Gastrocnemius medialis (tissue), 4 donors: ENCODE data around the gene GGACT. TPM values are rescaled to one million over a fixed set of nuclear protein-coding genes. Genes with fewer than 3 reads are reported as not detected.

Source experiments
- ATAC-seq, 2 donors: fragments of 150-250 bp; one replicate each; pipeline ENCODE4 v1.9.1; 2016
- DNase-seq, 2 donors: peaks; one replicate each; pipeline ENCODE4 v3.0.0-alpha.2; 2019
- H3K27ac ChIP-seq, 4 donors: fragments of 200-600 bp; sonication (generic); 1 replicate in 1 of 4; 2 replicates in 3 of 4; pipeline ENCODE4 v1.5.1; 2016 to 2018; ENCODE audit warnings: mild to moderate bottlenecking in 2 of 4, moderate library complexity in 1 of 4
- H3K27me3 ChIP-seq, 3 donors: fragments of 200-600 bp; sonication (generic) in 2 of 3; 1 replicate in 1 of 3; 2 replicates in 2 of 3; pipeline versions ENCODE4 v1.5.1 to v1.6.0; 2016 to 2019; ENCODE audit warnings: mild to moderate bottlenecking in 1 of 3, moderate library complexity in 1 of 3
- H3K36me3 ChIP-seq, 2 donors: fragments of 200-600 bp; sonication (generic) in 1 of 2; one replicate each; pipeline ENCODE4 v1.5.1; 2017 to 2018
- H3K4me1 ChIP-seq, 2 donors: fragments of 200-600 bp; sonication (generic) in 1 of 2; one replicate each; pipeline ENCODE4 v1.5.1; 2016 to 2017; ENCODE audit warnings: mild to moderate bottlenecking in 2 of 2
- H3K4me3 ChIP-seq, 4 donors: fragments of 200-600 bp; sonication (generic) in 3 of 4; 1 replicate in 1 of 4; 2 replicates in 3 of 4; pipeline ENCODE4 v1.5.1; 2016 to 2019; ENCODE audit warnings: mild to moderate bottlenecking in 2 of 4
- H3K9me3 ChIP-seq, 3 donors: fragments of 200-600 bp; sonication (generic) in 2 of 3; 1 replicate in 1 of 3; 2 replicates in 2 of 3; pipeline ENCODE4 v1.5.1; 2016 to 2019
- POLR2A ChIP-seq, 2 donors: fragments of 450-650 bp; IDR thresholded peaks; one replicate each; pipeline ENCODE4 v1.6.1; 2017; ENCODE audit warnings: antibody characterized with exemption in 2 of 2, mild to moderate bottlenecking in 2 of 2, moderate library complexity in 2 of 2
- in situ Hi-C, 4 donors: fragments of 200-750 bp; cut with MboI; loops; one replicate each; pipeline versions ENCODE4 v1.15.0 to v1.8.0; 2017; ENCODE audit warnings: low sequenced_read_pairs in 4 of 4
- intact Hi-C: fragments of 100-400 bp; cut with DNase I; formaldehyde crosslinking; loops from one replicate; pipeline ENCODE4 v1.15.1; 2023; ENCODE audit warnings: low total_unique reads
- total RNA-seq, 4 donors: library from RNA; depleted of rRNA; stranded (reverse); fragments of >200 nt; gene quantifications; one replicate each; pipeline versions ENCODE4 v1.1.0 to v1.2.3, GENCODE V29; 2016
- TF ChIP-seq, protein P1 (sequence below), 5 experiments: fragments of 450-650 bp in 3 of 5; fragments of 200-600 bp in 2 of 5; sonication (generic) in 2 of 5; IDR thresholded peaks in 4 of 5; conservative IDR thresholded peaks in 1 of 5; 1 replicate in 4 of 5; 2 replicates in 1 of 5; pipeline ENCODE4 v1.5.1; 2016 to 2019; ENCODE audit warnings: antibody characterized with exemption in 5 of 5, mild to moderate bottlenecking in 3 of 5, moderate library complexity in 3 of 5

The GGACT gene
- total RNA-seq, 4 donors from 2014 or later: 0.56 to 1.5 (median 0.83) TPM

DNA sequence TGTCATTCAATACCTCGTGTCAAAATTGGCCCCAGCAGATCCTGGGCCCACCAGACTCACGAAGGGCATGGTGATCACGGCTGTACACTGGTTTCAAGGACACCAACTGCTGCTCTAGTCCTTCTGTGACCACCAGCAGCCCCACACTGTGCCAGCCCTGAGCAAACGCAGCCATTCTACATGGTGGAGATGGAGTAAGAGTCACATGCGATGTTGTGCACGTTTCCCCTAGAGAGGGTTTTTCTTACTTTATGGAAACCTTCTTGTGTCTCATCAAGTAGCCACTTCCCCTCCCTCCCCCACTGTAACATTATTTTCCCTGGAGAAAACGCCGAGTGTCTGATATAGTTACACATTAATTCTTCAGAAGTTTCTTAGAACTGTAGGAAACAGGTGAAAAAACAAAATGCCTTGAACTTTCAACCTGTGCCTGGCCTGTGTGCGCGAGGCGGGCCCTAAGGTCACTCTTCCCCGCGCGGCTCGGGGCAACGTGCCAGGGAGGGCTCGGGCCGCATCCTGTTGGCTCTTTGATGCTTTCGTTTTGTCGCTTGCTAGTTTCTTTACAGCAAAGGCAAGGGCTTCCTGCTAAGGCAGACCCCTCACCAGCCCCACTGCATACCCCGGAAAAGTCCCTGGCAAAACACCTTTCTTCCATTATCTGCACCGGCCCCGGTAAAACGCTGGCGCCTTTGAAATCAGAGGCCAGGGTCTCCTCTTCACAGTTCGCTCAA, 44.6 kb downstream of the GGACT start:
- in situ Hi-C loops: no loop called here
- TF ChIP-seq, protein P1, sequence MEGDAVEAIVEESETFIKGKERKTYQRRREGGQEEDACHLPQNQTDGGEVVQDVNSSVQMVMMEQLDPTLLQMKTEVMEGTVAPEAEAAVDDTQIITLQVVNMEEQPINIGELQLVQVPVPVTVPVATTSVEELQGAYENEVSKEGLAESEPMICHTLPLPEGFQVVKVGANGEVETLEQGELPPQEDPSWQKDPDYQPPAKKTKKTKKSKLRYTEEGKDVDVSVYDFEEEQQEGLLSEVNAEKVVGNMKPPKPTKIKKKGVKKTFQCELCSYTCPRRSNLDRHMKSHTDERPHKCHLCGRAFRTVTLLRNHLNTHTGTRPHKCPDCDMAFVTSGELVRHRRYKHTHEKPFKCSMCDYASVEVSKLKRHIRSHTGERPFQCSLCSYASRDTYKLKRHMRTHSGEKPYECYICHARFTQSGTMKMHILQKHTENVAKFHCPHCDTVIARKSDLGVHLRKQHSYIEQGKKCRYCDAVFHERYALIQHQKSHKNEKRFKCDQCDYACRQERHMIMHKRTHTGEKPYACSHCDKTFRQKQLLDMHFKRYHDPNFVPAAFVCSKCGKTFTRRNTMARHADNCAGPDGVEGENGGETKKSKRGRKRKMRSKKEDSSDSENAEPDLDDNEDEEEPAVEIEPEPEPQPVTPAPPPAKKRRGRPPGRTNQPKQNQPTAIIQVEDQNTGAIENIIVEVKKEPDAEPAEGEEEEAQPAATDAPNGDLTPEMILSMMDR (IDR thresholded peaks at IDR 0.05 in 4 of 5, conservative IDR thresholded peaks at IDR 0.05 in 1 of 5): no peak
- no peak for TF ChIP-seq POLR2A (IDR thresholded peaks at IDR 0.05)
- no peak for ATAC-seq

DNA sequence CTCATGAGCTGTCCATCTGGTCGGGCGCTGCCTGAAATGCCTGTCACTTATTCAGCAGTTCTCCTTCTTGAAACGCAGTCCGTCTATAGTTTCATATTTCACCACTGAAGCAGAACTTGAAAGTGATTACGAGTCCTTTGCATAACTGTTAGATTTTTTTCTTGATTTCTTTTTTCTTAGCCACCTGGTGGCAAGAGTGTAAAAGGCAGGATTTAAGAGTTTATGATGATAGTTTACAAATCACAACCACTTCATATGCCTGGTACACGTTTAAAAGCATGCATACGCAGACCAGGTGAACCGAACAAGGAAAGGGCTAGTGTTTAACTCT, 45.8 kb downstream of the GGACT start:
- Histone ChIP-seq H3K36me3 (peaks cover 0 to 5% of the 10 kb centered on the region in 2 donors), H3K9me3 (no peaks in the 10 kb centered on the region), H3K4me3 (no peak overlapping the region), H3K27ac (no peak overlapping the region), H3K4me1 (no peaks in the 10 kb centered on the region), H3K27me3 (no peaks in the 10 kb centered on the region)
- TF ChIP-seq, protein P1 (IDR thresholded peaks at IDR 0.05 in 4 of 5, conservative IDR thresholded peaks at IDR 0.05 in 1 of 5): peak in 1 of 5 experiments; percentile 24
- TF ChIP-seq POLR2A (IDR thresholded peaks at IDR 0.05): no peak
- no peak for ATAC-seq
- DNase-seq: no peak
- intact Hi-C loops (no loop called here), in situ Hi-C loops (no loop called here)

More for the DNA sequence above, 44.6 kb downstream of the GGACT start:
- no peaks in the 10 kb centered on the region for H3K9me3 ChIP-seq
- no peak for DNase-seq
- no peaks in the 10 kb centered on the region for H3K36me3 ChIP-seq
- H3K4me1 ChIP-seq: no peaks in the 10 kb centered on the region
- H3K4me3 ChIP-seq: peak overlapping the region in 3 of 4 donors; percentile 13 to 31 (median 31)
- H3K27me3 ChIP-seq: no peaks in the 10 kb centered on the region
- H3K27ac ChIP-seq: peak overlapping the region in 1 of 4 donors; percentile 25
- intact Hi-C loops: no loop called here

DNA sequence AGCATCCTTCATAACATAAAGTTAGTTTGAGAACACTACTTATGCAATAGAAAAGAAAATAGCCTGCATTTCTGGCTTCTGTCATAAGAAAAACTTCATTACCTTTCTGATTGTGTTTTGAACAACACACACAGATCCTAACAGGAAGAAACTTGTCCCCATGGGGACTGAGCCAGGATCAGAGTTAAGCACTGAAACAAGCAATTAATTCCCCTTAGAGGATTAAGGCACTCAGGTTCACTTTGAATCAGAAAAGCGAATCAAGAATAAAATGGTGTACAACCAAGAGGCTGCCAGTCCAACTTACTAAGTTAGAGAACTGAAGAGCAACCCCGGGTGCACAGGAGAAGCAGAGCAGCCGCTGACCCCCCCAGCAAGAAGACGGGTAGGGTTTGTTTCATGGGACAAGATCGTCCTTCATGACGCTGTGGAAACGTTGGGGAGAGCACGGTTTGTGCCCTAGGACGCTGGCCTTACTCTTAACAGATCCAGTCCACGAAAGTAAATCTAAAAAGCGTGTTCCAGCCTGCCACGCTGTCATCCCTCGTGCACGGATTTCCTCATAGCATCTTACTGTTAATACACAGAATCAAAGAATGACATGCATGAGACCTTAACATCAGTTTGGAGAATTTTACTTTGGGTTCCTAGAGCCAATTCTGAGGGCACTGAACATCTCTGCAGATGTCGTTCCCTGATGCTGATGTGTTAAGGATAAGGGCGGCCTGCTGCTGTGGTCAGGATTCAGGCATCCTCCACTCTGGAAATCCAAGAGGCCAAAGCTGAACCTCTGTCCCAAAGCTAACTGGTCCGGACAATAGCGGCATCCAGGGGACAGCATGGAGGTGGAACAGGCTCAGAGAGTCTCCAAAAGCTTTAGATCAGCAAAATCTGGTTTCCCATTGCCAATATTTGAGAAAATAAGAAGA, 46.4 kb downstream of the GGACT start:
- DNase-seq: no peak
- no peak overlapping the region for H3K27ac ChIP-seq
- H3K27me3 ChIP-seq: no peaks in the 10 kb centered on the region
- no peaks in the 10 kb centered on the region for H3K9me3 ChIP-seq
- no peak for ATAC-seq
- intact Hi-C loops: no loop called here
- no peaks in the 10 kb centered on the region for H3K4me1 ChIP-seq
- peaks cover 0 to 5% of the 10 kb centered on the region in 2 donors for H3K36me3 ChIP-seq
- no peak for TF ChIP-seq POLR2A (IDR thresholded peaks at IDR 0.05)
- TF ChIP-seq, protein P1 (IDR thresholded peaks at IDR 0.05 in 4 of 5, conservative IDR thresholded peaks at IDR 0.05 in 1 of 5): no peak
- H3K4me3 ChIP-seq: no peak overlapping the region
- in situ Hi-C loops: no loop called here

DNA sequence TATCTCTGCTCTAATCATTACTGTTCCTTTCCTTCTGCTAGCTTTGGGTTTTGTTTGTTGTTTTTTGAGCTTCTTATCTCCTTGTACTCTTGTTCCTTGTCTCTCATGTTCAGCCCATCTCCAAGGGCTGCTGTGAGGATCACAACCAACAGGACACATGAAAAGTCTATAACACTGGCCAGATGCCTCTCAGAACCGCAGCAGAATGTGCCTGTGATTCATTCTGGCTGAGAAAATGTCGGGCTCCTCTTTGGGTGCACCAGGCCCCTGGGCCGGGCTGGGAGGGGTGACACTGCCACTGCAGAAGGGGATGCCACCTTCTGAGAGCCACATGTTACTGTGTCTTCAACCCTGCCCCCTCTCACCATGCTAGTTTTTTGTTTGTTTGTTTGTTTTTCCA, 48.0 kb downstream of the GGACT start:
- peaks cover 0 to 5% of the 10 kb centered on the region in 2 donors for H3K36me3 ChIP-seq
- no peak for ATAC-seq
- in situ Hi-C loops: no loop called here
- TF ChIP-seq, protein P1 (IDR thresholded peaks at IDR 0.05 in 4 of 5, conservative IDR thresholded peaks at IDR 0.05 in 1 of 5): no peak
- TF ChIP-seq POLR2A (IDR thresholded peaks at IDR 0.05): no peak
- H3K9me3 ChIP-seq: no peaks in the 10 kb centered on the region
- intact Hi-C loops: no loop called here
- no peaks in the 10 kb centered on the region for H3K27me3 ChIP-seq
- no peak overlapping the region for H3K27ac ChIP-seq
- H3K4me1 ChIP-seq: no peaks in the 10 kb centered on the region
- H3K4me3 ChIP-seq: no peak overlapping the region
- DNase-seq: no peak
